Loucy (cell line): ENCODE results near the gene MGAT1.

Experiments used
- H2AFZ ChIP-seq: fragments of 200-600 bp; sonication (generic); 2 replicates; pipeline ENCODE4 v1.6.0; 2016; ENCODE audit warnings: antibody characterized with exemption, mild to moderate bottlenecking, low read length, moderate library complexity
- H3F3A ChIP-seq: fragments of 200-600 bp; 2 replicates; pipeline ENCODE4 v1.6.0; 2016; ENCODE audit warnings: antibody characterized with exemption, low read depth, mild to moderate bottlenecking
- H3K27me3 ChIP-seq: fragments of 200-600 bp; sonication (generic); 2 replicates; pipeline ENCODE4 v1.6.1; 2014; ENCODE audit warnings: low read length, mild to moderate bottlenecking; ENCODE audit not compliant: insufficient read depth, poor library complexity, severe bottlenecking
- H3K36me3 ChIP-seq: fragments of 200-600 bp; sonication (generic); 2 replicates; pipeline ENCODE4 v1.6.1; 2016; ENCODE audit warnings: low read length; ENCODE audit not compliant: insufficient read depth
- H3K4me1 ChIP-seq: fragments of 200-600 bp; sonication (generic); 2 replicates; pipeline ENCODE4 v1.5.1; 2014; ENCODE audit warnings: low read length, mild to moderate bottlenecking; ENCODE audit not compliant: insufficient read depth, poor library complexity, severe bottlenecking
- H3K4me2 ChIP-seq: fragments of 200-600 bp; sonication (generic); 2 replicates; pipeline ENCODE4 v1.6.0; 2014; ENCODE audit warnings: antibody characterized with exemption, low read length, low read depth, mild to moderate bottlenecking; ENCODE audit not compliant: poor library complexity, severe bottlenecking
- H3K4me3 ChIP-seq: fragments of 200-600 bp; sonication (generic); 2 replicates; pipeline ENCODE4 v1.5.1; 2014; ENCODE audit warnings: low read length, mild to moderate bottlenecking, mixed read lengths; ENCODE audit not compliant: poor library complexity, severe bottlenecking
- H3K79me2 ChIP-seq: fragments of 200-600 bp; sonication (generic); 2 replicates; pipeline ENCODE4 v1.6.1; 2014; ENCODE audit warnings: low read length; ENCODE audit not compliant: insufficient read depth
- H3K9ac ChIP-seq: fragments of 200-600 bp; sonication (generic); 2 replicates; pipeline ENCODE4 v1.6.0; 2014; ENCODE audit warnings: mild to moderate bottlenecking, low read depth, low read length, moderate library complexity; ENCODE audit not compliant: poor library complexity, severe bottlenecking
- H3K9me2 ChIP-seq: fragments of 200-600 bp; sonication (generic); replicated peaks from 2 replicates; pipeline ENCODE4 v1.6.1; 2016; ENCODE audit warnings: low read depth, low read length, mixed read lengths
- H3K9me3 ChIP-seq: fragments of 200-600 bp; sonication (generic); 2 replicates; pipeline ENCODE4 v1.6.1; 2014; ENCODE audit warnings: mild to moderate bottlenecking, antibody characterized with exemption, low read length, low read depth; ENCODE audit not compliant: insufficient read depth
- H4K20me1 ChIP-seq: fragments of 200-600 bp; sonication (generic); 2 replicates; pipeline ENCODE4 v1.6.0; 2014; ENCODE audit warnings: antibody characterized with exemption, low read length, mild to moderate bottlenecking; ENCODE audit not compliant: insufficient read depth, poor library complexity, severe bottlenecking
- EZH2phosphoT487 ChIP-seq: fragments of 200-600 bp; IDR thresholded peaks from 2 replicates; pipeline ENCODE4 v1.6.1; 2018; ENCODE audit warnings: antibody characterized with exemption, mild to moderate bottlenecking, moderate library complexity, borderline replicate concordance
- TF ChIP-seq, protein P1 (sequence below): fragments of 200-600 bp; sonication (generic); conservative IDR thresholded peaks from 2 replicates; pipeline ENCODE4 v1.5.1; 2014; ENCODE audit warnings: mild to moderate bottlenecking, antibody characterized with exemption, low read length

MGAT1 gene

DNA sequence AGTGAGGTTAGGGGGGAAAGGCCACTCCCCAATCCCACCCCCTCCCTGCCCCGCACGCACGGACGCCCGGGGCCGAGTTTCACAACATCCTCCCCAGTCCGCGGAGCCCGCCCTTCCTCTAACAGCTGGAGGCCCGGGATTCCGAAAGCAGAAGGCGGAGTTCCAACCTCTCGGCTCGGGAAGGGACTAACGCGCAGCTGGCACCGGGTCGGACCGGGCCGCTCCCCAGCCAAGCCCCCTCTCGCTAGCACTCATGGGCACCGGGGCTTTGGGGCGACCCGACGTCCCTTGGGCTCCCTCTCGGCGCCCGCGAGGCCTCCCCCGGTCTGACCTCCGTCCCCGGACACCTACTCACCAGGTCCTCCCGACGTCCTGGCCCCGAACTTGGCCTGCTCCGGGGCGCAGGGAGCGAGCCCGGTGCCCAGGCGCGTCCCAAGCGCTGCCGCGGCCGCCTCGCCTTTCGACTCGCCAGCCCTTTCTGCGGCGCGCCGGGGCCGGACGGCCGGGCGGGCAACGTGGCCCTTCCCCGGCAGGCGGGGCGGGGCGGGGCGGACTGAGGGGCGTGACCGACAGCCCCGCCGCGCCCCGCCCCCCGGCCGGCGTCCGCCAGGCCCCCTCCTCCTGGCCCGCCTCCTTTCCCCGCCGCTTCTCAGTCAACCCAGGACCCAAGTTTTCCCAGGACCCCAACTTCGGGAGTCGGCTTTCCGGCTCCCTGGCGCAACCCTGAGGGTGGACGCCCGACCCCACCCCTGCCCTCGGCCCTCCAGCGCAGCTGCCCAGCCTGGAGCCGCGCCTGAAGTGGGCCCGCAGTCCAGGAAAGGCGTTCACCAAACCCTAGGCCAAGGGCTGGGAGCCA lies at the start of gene MGAT1:
Gene MGAT1, minus strand, starts transcription at position 482 of the 856 bp plus-strand sequence. CDS start 9,835 bp downstream, outside the sequence.
- Histone ChIP-seq H3K9me3 (no peaks in the 10 kb centered on the region), H3K9ac (peak within 1 kb of the TSS; percentile 86), H3K9me2 (no peaks in the 10 kb centered on the region), H3K4me3 (peak within 1 kb of the TSS; percentile 95), H3K4me2 (peak within 1 kb of the TSS; percentile 93), H3F3A (no peaks in the 10 kb centered on the region), H3K79me2 (peaks cover 81% of the 10 kb centered on the region), H3K27me3 (no peaks in the 10 kb centered on the region), H4K20me1 (peaks cover 48% of the 10 kb centered on the region), H3K4me1 (peaks cover 33% of the 10 kb centered on the region), H3K36me3 (no peaks in the 10 kb centered on the region), H2AFZ (0 out of 2 replicates have a peak within 1 kb of the TSS, but pooled peaks have one; percentile 16)
- TF ChIP-seq EZH2phosphoT487: no peak
- TF ChIP-seq, protein P1, sequence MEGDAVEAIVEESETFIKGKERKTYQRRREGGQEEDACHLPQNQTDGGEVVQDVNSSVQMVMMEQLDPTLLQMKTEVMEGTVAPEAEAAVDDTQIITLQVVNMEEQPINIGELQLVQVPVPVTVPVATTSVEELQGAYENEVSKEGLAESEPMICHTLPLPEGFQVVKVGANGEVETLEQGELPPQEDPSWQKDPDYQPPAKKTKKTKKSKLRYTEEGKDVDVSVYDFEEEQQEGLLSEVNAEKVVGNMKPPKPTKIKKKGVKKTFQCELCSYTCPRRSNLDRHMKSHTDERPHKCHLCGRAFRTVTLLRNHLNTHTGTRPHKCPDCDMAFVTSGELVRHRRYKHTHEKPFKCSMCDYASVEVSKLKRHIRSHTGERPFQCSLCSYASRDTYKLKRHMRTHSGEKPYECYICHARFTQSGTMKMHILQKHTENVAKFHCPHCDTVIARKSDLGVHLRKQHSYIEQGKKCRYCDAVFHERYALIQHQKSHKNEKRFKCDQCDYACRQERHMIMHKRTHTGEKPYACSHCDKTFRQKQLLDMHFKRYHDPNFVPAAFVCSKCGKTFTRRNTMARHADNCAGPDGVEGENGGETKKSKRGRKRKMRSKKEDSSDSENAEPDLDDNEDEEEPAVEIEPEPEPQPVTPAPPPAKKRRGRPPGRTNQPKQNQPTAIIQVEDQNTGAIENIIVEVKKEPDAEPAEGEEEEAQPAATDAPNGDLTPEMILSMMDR: no peak

DNA sequence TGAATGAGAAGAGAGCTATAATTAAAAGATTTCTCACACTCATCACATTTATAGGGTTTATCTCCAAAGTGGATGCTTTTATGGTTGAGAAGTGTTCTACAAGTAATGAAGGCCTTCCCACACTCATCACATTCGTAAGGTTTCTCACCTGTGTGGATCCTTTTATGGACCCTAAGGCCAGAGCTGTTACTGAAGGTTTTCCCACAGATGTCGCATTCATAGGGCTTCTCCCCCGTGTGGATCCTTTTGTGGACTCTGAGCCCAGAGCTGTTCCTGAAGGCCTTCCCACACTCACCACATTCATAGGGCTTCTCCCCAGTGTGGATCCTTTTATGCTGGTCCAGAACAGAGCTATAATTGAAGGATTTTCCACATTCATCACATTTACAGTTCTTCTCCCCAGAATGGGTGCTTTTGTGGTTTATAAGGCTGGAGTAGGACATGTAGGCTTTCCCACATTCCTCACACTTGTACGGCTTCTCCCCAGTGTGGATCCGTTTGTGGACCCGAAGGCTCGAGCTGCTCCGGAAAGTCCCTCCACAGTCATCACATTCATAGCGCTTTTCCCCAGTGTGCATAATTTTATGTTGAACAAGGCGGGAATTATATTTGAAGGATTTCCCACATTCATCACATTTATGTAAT lies 48.0 kb upstream of the MGAT1 start:
- Histone ChIP-seq H3K27me3 (no peaks in the 10 kb centered on the region), H3K9me3 (peaks cover 22% of the 10 kb centered on the region; the same call in 1 of the 2 replicates), H3K9ac (no peak overlapping the region), H4K20me1 (no peaks in the 10 kb centered on the region), H3K79me2 (no peaks in the 10 kb centered on the region), H3K4me1 (no peaks in the 10 kb centered on the region), H3K4me2 (no peak overlapping the region), H3K36me3 (peaks cover 21% of the 10 kb centered on the region; the same call in 1 of the 2 replicates), H2AFZ (no peak overlapping the region), H3K9me2 (no peaks in the 10 kb centered on the region), H3F3A (no peaks in the 10 kb centered on the region), H3K4me3 (no peak overlapping the region)
- no peak for TF ChIP-seq EZH2phosphoT487
- TF ChIP-seq, protein P1: no peak

DNA sequence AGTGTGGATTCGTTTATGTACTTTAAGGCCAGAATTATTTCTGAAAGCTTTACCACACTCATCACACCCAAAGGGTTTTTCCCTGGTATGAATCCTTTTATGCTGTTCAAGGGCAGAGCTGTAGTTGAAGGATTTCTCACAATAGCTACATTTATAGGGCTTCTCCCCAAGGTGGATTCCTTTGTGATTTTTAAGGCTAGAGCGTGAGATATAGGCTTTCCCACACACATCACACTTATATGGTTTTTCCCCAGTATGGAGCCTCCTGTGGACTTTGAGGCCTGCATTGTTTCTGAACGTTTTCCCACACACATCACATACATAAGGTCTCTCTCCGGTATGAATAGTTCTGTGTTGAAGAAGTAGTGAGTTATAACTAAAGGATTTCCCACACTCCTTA lies 47.2 kb upstream of the MGAT1 start:
- H3K36me3 ChIP-seq: peaks cover 21% of the 10 kb centered on the region; the same call in 1 of the 2 replicates
- no peak for TF ChIP-seq EZH2phosphoT487
- TF ChIP-seq, protein P1: no peak

More for the DNA sequence above, 47.2 kb upstream of the MGAT1 start:
- Histone ChIP-seq H3K4me2 (no peak overlapping the region), H3K4me3 (no peak overlapping the region), H3K9me3 (peaks cover 22% of the 10 kb centered on the region; the same call in 1 of the 2 replicates), H3K27me3 (no peaks in the 10 kb centered on the region), H4K20me1 (no peaks in the 10 kb centered on the region), H3K79me2 (no peaks in the 10 kb centered on the region), H2AFZ (no peak overlapping the region), H3K4me1 (no peaks in the 10 kb centered on the region), H3K9me2 (no peaks in the 10 kb centered on the region), H3F3A (no peaks in the 10 kb centered on the region), H3K9ac (no peak overlapping the region)
